Measurements from ENCODE around the gene ZBTB16. TPM values are rescaled to one million over a fixed set of nuclear protein-coding genes. Genes with fewer than 3 reads are reported as not detected.
A peak's percentile ranks its signal among the peaks of the same experiment; 100 is the strongest.

ZBTB16 gene
- total and polyA plus RNA-seq, 4 donors = 8.9 to 140 (median 34.5) TPM

GRCh38 chr11:114036147-114036811, 23.2 kb upstream of the ZBTB16 start:
- Histone ChIP-seq H3K4me1 (ENCODE audit: control insufficient read depth in 4 of 4, insufficient read depth in 4 of 4, low read length in 3 of 4) (peaks cover 4 to 16% (median 8%) of the 10 kb centered on the region in 4 donors), H3K4me3 (ENCODE audit: low read depth in 1 of 3, low read length in 3 of 3) (peak overlapping the region; percentile 7 to 45 (median 41)), H3K36me3 (ENCODE audit: control insufficient read depth in 4 of 4, insufficient read depth in 3 of 4, low read depth in 1 of 4, low read length in 3 of 4) (no peaks in the 10 kb centered on the region), H3K9me3 (ENCODE audit: control insufficient read depth in 4 of 4, low read length in 3 of 4) (no peaks in the 10 kb centered on the region), H3K27ac (ENCODE audit: low read depth in 1 of 2, low read length in 2 of 2) (peak overlapping the region; percentile 74 to 87), H3K27me3 (ENCODE audit: control insufficient read depth in 4 of 4, insufficient read depth in 4 of 4, low read length in 3 of 4) (no peaks in the 10 kb centered on the region), H3K9ac (ENCODE audit: low read depth in 1 of 2, low read length in 2 of 2) (peak overlapping the region in 1 of 2 donors; percentile 10)
- TF ChIP-seq HNF4G (IDR thresholded peaks at IDR 0.05) = no peak
- TF ChIP-seq, protein P1, sequence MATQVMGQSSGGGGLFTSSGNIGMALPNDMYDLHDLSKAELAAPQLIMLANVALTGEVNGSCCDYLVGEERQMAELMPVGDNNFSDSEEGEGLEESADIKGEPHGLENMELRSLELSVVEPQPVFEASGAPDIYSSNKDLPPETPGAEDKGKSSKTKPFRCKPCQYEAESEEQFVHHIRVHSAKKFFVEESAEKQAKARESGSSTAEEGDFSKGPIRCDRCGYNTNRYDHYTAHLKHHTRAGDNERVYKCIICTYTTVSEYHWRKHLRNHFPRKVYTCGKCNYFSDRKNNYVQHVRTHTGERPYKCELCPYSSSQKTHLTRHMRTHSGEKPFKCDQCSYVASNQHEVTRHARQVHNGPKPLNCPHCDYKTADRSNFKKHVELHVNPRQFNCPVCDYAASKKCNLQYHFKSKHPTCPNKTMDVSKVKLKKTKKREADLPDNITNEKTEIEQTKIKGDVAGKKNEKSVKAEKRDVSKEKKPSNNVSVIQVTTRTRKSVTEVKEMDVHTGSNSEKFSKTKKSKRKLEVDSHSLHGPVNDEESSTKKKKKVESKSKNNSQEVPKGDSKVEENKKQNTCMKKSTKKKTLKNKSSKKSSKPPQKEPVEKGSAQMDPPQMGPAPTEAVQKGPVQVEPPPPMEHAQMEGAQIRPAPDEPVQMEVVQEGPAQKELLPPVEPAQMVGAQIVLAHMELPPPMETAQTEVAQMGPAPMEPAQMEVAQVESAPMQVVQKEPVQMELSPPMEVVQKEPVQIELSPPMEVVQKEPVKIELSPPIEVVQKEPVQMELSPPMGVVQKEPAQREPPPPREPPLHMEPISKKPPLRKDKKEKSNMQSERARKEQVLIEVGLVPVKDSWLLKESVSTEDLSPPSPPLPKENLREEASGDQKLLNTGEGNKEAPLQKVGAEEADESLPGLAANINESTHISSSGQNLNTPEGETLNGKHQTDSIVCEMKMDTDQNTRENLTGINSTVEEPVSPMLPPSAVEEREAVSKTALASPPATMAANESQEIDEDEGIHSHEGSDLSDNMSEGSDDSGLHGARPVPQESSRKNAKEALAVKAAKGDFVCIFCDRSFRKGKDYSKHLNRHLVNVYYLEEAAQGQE (IDR thresholded peaks at IDR 0.05) = peak; percentile 23
- TF ChIP-seq FOXA2 (IDR thresholded peaks at IDR 0.05) = peak; percentile 61
- no peak for TF ChIP-seq YY1 (IDR thresholded peaks at IDR 0.05)
- TF ChIP-seq NR2F2 (IDR thresholded peaks at IDR 0.05) = peak; percentile 96
- TF ChIP-seq, protein P2, sequence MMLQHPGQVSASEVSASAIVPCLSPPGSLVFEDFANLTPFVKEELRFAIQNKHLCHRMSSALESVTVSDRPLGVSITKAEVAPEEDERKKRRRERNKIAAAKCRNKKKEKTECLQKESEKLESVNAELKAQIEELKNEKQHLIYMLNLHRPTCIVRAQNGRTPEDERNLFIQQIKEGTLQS (IDR thresholded peaks at IDR 0.05) = no peak
- TF ChIP-seq, protein P3, sequence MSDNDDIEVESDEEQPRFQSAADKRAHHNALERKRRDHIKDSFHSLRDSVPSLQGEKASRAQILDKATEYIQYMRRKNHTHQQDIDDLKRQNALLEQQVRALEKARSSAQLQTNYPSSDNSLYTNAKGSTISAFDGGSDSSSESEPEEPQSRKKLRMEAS (IDR thresholded peaks at IDR 0.05) = no peak
- TF ChIP-seq, protein P4, sequence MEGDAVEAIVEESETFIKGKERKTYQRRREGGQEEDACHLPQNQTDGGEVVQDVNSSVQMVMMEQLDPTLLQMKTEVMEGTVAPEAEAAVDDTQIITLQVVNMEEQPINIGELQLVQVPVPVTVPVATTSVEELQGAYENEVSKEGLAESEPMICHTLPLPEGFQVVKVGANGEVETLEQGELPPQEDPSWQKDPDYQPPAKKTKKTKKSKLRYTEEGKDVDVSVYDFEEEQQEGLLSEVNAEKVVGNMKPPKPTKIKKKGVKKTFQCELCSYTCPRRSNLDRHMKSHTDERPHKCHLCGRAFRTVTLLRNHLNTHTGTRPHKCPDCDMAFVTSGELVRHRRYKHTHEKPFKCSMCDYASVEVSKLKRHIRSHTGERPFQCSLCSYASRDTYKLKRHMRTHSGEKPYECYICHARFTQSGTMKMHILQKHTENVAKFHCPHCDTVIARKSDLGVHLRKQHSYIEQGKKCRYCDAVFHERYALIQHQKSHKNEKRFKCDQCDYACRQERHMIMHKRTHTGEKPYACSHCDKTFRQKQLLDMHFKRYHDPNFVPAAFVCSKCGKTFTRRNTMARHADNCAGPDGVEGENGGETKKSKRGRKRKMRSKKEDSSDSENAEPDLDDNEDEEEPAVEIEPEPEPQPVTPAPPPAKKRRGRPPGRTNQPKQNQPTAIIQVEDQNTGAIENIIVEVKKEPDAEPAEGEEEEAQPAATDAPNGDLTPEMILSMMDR (IDR thresholded peaks at IDR 0.05; ENCODE audit: low read depth, low read length, missing input control) = peak; percentile 87
- peak; percentile 93 to 96 for TF ChIP-seq RAD21 (IDR thresholded peaks at IDR 0.05)
- peak in 1 of 2 donors; percentile 83 for TF ChIP-seq JUND (IDR thresholded peaks at IDR 0.05)
- peak; percentile 40 for TF ChIP-seq FOXA1 (IDR thresholded peaks at IDR 0.05)
- TF ChIP-seq HNF4A (conservative IDR thresholded peaks at IDR 0.05) = peak; percentile 25 to 44
- TF ChIP-seq GABPA (IDR thresholded peaks at IDR 0.05 in 1 of 2, conservative IDR thresholded peaks at IDR 0.05 in 1 of 2) = no peak
- TF ChIP-seq, protein P5, sequence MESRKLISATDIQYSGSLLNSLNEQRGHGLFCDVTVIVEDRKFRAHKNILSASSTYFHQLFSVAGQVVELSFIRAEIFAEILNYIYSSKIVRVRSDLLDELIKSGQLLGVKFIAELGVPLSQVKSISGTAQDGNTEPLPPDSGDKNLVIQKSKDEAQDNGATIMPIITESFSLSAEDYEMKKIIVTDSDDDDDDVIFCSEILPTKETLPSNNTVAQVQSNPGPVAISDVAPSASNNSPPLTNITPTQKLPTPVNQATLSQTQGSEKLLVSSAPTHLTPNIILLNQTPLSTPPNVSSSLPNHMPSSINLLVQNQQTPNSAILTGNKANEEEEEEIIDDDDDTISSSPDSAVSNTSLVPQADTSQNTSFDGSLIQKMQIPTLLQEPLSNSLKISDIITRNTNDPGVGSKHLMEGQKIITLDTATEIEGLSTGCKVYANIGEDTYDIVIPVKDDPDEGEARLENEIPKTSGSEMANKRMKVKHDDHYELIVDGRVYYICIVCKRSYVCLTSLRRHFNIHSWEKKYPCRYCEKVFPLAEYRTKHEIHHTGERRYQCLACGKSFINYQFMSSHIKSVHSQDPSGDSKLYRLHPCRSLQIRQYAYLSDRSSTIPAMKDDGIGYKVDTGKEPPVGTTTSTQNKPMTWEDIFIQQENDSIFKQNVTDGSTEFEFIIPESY (IDR thresholded peaks at IDR 0.05) = no peak
- TF ChIP-seq RXRA (IDR thresholded peaks at IDR 0.05) = peak; percentile 53 to 63
- TF ChIP-seq TAF1 (conservative IDR thresholded peaks at IDR 0.05) = no peak
- TF ChIP-seq SP1 (IDR thresholded peaks at IDR 0.05) = peak; percentile 46
- TF ChIP-seq EGR1 (IDR thresholded peaks at IDR 0.05; ENCODE audit: low read depth in 2 of 2) = no peak
- peak; percentile 74 for DNase-seq (ENCODE audit: low spot score)
- WGBS = 2% methylated on average over 37 of the region's 37 CpGs

Data from liver (tissue), 9 donors.